ENCODE data around the gene U2AF2.

GRCh38 chr19:55699221-55699620, 44.4 kb downstream of the U2AF2 start:
- TF ChIP-seq CTCF (IDR thresholded peaks at IDR 0.05), result no peak
- TF ChIP-seq EP300 (IDR thresholded peaks at IDR 0.05), result no peak
